Mucosa of rectum (tissue), 2 donors: ENCODE results near the gene PRELP.
"Not testable (repeated sequence)": the region's sequence is repeated elsewhere in the genome, so short reads cannot be mapped to it uniquely, and the experiment has no call there.

Experiments
- H3K27ac ChIP-seq, 2 donors: one replicate each; pipeline ENCODE4 v1.7.0; 2013; ENCODE audit warnings: inconsistent platforms in 2 of 2, low read depth in 2 of 2, low read length in 2 of 2
- H3K27me3 ChIP-seq, 2 donors: one replicate each; pipeline ENCODE4 v1.7.0; 2013; ENCODE audit warnings: low read length in 2 of 2; ENCODE audit not compliant: control insufficient read depth in 2 of 2, insufficient read depth in 2 of 2
- H3K36me3 ChIP-seq, 2 donors: one replicate each; pipeline ENCODE4 v1.7.0; 2013; ENCODE audit warnings: low read length in 2 of 2; ENCODE audit not compliant: control insufficient read depth in 2 of 2, insufficient read depth in 2 of 2
- H3K4me1 ChIP-seq, 2 donors: one replicate each; pipeline ENCODE4 v1.7.0; 2013; ENCODE audit warnings: low read length in 2 of 2, mild to moderate bottlenecking in 1 of 2; ENCODE audit not compliant: control insufficient read depth in 2 of 2, insufficient read depth in 2 of 2
- H3K4me3 ChIP-seq, 2 donors: one replicate each; pipeline ENCODE4 v1.7.0; 2013; ENCODE audit warnings: low read length in 2 of 2
- H3K9ac ChIP-seq, 2 donors: one replicate each; pipeline ENCODE4 v1.7.0; 2013; ENCODE audit warnings: low read length in 2 of 2, low read depth in 1 of 2, mild to moderate bottlenecking in 1 of 2
- H3K9me3 ChIP-seq, 2 donors: one replicate each; pipeline ENCODE4 v1.7.0; 2013; ENCODE audit warnings: low read length in 2 of 2; ENCODE audit not compliant: control insufficient read depth in 2 of 2
- donor health status: healthy.
- donor health status: Normal muscosa, but diverticular disease.

The PRELP gene

DNA sequence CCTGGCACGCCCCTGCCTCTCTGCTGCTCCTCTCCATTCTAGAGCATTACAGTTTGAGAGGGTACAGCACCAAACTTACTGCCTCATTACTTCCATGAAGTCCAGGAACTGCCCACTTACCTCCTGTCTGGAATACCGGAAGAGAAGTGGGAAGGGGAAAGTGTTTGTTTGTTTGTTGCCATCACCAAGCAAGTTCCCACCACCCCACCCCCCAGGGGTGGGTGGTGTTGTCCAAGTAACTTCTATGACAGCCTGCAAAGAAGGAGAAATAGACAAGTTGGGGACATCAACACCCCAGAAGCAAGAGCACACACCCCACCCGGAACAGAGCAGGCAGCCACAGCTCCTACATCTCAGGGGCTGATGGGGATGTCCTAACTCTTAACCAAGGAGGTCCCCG, 36.3 kb downstream of the PRELP start:
- H3K4me1 ChIP-seq: peaks cover 8 to 9% of the 10 kb centered on the region in 2 donors

DNA sequence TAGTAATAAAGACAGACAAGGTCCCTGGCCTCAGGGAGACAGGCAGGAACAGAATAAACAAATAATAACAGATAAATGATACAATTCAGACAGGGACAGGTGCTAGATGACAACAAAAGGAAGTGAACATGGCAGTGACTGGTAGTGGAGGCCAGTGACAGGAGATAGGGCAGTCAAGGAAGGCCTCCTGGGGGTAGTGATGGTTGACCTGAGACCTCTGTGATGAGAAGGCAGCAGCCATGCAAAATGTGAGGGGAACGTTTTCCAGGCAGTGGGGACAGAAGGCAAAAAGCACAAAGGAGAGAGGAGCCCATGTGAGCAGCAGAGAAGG, 36.9 kb downstream of the PRELP start:
- H3K27me3 ChIP-seq: no peaks in the 10 kb centered on the region
- no peak overlapping the region for H3K4me3 ChIP-seq
- H3K27ac ChIP-seq: peak overlapping the region in 1 of 2 donors; percentile 21
- H3K4me1 ChIP-seq: peaks cover 5 to 8% of the 10 kb centered on the region in 2 donors
- no peaks in the 10 kb centered on the region for H3K9me3 ChIP-seq
- H3K36me3 ChIP-seq: no peaks in the 10 kb centered on the region
- no peak overlapping the region for H3K9ac ChIP-seq

More for the DNA sequence above, 36.3 kb downstream of the PRELP start:
- H3K27me3 ChIP-seq: no peaks in the 10 kb centered on the region
- H3K9ac ChIP-seq: no peak overlapping the region
- no peaks in the 10 kb centered on the region for H3K9me3 ChIP-seq
- H3K27ac ChIP-seq: no peak overlapping the region
- no peak overlapping the region for H3K4me3 ChIP-seq
- H3K36me3 ChIP-seq: no peaks in the 10 kb centered on the region

DNA sequence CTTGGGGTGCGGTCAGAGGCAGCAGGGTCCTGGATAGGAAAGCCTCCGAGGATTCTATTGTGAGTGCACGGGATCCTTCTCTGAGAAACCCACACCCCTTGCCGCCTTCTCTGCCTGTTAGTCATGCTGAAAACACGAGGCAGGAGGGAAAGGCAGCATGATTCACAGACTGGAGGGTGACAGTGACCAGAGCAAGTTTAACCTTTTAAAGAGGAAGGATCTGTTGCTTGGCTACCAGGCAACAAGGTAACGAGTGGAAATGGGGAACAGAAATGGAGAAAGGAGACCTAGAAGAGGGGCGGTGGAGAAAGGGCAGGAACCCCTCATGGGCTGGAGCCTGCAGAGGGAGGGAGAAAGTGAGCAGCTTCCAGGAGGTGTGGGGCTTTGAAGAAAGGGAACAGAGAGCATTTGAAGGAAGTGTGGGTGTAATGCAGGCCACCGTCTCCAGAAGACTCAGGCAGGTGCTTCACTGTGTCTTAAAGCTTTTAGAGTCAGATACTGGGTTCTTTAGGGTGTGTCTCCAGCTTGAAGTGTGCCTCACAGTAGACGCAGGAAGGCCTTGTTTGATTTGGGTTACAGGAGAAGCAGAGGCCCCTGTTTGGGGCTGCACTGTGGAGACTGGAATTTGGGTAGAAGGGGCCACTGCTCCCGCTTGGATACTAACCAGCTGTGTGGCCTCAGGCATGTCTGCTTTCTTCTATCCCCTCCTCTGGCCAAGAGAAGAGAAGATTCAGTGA, 37.4 kb downstream of the PRELP start:
- Histone ChIP-seq H3K4me1 (peaks cover 5 to 8% of the 10 kb centered on the region in 2 donors), H3K4me3 (no peak overlapping the region), H3K9ac (no peak overlapping the region), H3K36me3 (no peaks in the 10 kb centered on the region), H3K9me3 (no peaks in the 10 kb centered on the region), H3K27ac (peak overlapping the region in 1 of 2 donors; percentile 21), H3K27me3 (no peaks in the 10 kb centered on the region)

DNA sequence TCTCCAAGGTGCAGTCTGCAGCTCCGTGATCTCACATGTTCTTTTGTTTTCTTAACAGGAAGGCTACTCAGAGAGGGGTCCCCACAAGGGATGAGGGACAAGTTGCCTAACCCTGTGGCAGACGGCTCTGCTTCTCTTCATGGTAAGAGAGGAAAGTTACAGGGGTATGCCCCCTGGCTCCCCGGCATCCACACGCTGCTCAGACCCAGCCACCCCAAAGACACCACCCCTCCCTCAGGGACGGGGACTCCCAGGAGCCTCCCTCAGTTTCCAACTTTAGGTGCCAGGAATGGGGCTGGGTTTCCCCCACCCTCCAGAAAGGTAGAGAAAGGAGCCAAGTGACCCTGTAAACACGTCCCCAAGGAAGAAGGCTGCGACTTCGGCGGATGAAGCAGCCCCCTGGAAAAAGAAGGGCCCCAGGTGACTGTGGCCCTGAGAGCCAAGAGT, 38.0 kb downstream of the PRELP start:
- no peak overlapping the region for H3K4me3 ChIP-seq
- no peaks in the 10 kb centered on the region for H3K36me3 ChIP-seq
- H3K9ac ChIP-seq: no peak overlapping the region
- no peaks in the 10 kb centered on the region for H3K27me3 ChIP-seq
- H3K27ac ChIP-seq: peak overlapping the region in 1 of 2 donors; percentile 9
- peaks cover 5 to 8% of the 10 kb centered on the region in 2 donors for H3K4me1 ChIP-seq
- no peaks in the 10 kb centered on the region for H3K9me3 ChIP-seq

DNA sequence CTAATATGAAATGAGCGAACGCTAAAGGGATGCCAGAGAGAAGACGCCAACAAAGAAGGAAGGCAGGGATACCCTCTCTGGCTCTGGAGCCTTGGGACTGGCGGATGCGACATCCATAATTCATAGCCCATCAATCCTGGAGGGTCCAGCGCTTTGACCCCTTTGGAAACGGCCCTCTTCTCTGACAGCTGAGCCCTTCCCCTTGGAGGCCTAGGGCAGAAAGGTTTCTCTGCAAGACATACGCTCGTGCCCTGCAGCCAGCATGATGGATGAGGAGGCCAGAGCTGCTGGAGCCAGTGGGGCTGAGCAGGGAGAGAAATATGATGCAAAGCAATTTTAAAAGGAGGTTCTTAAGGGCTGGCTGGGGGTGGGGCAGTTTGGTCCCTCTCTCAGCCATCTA, 40.6 kb downstream of the PRELP start:
- Histone ChIP-seq H3K9me3 (no peaks in the 10 kb centered on the region), H3K4me1 (peaks cover 7 to 8% of the 10 kb centered on the region in 2 donors), H3K9ac (no peak overlapping the region), H3K4me3 (no peak overlapping the region), H3K27ac (no peak overlapping the region), H3K36me3 (no peaks in the 10 kb centered on the region), H3K27me3 (no peaks in the 10 kb centered on the region)

DNA sequence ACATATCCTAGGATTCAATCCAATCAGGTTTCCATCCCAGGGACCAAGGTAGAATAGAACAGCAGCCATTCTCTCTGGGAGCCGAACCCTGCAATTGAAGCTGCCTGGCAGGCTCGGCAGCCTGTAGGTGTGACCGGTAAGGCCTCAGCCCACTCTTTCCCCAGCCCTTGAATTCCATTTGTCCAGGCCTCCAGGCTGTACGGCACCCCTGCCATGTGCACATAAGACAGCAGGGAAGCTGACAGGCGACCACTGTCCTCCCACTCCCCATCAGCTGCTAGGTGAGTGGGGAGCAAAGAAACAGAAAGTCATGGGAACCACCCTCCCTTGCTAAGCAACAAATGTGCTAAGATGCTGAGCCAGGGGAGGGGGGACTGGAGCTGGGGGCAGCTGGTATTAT, 41.3 kb downstream of the PRELP start:
- Histone ChIP-seq H3K36me3 (no peaks in the 10 kb centered on the region), H3K27ac (no peak overlapping the region), H3K9ac (no peak overlapping the region), H3K27me3 (no peaks in the 10 kb centered on the region), H3K4me3 (no peak overlapping the region), H3K9me3 (no peaks in the 10 kb centered on the region), H3K4me1 (peaks cover 8 to 9% of the 10 kb centered on the region in 2 donors)

DNA sequence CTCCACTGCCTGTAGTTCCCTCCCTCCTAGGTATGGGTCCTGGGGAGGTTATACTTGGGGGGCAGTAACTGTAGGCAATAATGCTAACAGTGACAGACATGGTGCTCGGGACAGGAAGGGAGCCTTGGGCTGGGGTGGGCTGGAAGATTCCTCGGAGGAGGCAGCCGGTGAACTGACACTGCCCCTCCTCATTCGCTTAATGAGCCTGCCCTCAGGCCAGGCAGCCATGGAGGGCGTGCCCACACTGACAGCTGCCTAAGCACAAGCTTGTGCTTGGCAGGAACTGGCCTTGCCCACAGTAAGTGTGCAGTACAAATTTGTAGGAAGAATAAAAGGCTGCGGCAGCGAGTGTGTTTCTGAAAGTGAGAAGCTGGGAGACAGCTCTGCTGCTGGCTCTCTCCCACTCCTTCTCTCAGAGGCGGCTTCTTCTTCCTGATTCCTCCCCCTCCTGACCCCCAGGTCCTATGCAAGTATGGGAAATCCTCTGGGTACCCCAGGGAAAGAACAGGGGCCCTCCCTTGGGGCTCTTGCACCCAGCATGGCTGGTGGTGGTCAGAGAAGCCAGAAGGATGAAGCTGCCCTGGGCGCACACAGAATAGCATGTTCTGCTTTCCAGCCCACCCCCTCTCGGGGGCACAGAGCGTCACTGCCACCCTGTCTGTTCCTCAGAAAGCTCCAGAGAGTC, 42.0 kb downstream of the PRELP start:
- no peaks in the 10 kb centered on the region for H3K27me3 ChIP-seq
- no peaks in the 10 kb centered on the region for H3K36me3 ChIP-seq
- H3K4me3 ChIP-seq: no peak overlapping the region
- H3K27ac ChIP-seq: no peak overlapping the region
- H3K9me3 ChIP-seq: no peaks in the 10 kb centered on the region
- no peak overlapping the region for H3K9ac ChIP-seq
- peaks cover 6 to 9% of the 10 kb centered on the region in 2 donors for H3K4me1 ChIP-seq

DNA sequence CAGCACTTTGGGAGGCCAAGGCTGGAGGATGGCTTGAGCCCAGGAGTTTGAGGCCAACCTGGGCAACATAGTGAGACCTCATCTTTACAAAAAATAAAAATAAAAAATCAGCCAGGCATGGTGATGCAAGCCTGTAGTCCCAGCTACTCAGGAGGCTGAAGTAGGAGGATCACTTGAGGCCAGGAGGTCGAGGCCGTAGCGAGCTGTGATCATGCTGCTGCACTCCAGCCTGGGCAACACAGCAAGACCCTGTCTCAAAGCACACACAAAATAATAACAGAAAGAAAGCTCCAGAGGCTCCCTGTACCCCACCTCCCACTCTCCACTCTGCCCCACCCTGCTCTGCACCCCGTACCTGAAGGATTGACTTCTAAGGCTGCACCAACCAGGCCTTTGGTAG, 42.5 kb downstream of the PRELP start:
- H3K9ac ChIP-seq, H3K4me1 ChIP-seq, H3K27ac ChIP-seq, H3K4me3 ChIP-seq, H3K9me3 ChIP-seq, H3K27me3 ChIP-seq, H3K36me3 ChIP-seq: not testable (repeated sequence)

DNA sequence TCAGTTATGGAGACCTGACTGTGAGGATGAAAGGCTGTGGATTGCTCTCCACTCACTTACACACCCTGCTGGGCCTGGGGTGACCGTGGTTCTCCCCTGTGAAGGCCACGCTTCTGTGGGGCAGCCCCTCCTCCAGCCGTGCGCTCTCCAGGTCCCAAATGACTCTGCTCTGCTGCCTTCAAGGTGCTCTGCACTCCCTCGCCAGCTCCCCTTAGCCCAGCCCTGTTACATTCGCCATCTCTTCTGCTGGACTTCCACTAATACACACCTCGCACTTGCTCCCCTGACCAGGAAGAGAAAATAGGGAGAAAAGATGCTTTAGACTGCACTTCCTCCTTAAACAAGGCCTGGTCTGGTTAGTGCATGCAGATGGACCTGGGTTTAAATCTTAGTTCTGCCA, 42.9 kb downstream of the PRELP start:
- peaks cover 2 to 4% of the 10 kb centered on the region in 2 donors for H3K4me1 ChIP-seq
- H3K9me3 ChIP-seq: no peaks in the 10 kb centered on the region
- no peak overlapping the region for H3K9ac ChIP-seq
- no peak overlapping the region for H3K27ac ChIP-seq
- H3K4me3 ChIP-seq: no peak overlapping the region
- H3K27me3 ChIP-seq: no peaks in the 10 kb centered on the region
- H3K36me3 ChIP-seq: no peaks in the 10 kb centered on the region

DNA sequence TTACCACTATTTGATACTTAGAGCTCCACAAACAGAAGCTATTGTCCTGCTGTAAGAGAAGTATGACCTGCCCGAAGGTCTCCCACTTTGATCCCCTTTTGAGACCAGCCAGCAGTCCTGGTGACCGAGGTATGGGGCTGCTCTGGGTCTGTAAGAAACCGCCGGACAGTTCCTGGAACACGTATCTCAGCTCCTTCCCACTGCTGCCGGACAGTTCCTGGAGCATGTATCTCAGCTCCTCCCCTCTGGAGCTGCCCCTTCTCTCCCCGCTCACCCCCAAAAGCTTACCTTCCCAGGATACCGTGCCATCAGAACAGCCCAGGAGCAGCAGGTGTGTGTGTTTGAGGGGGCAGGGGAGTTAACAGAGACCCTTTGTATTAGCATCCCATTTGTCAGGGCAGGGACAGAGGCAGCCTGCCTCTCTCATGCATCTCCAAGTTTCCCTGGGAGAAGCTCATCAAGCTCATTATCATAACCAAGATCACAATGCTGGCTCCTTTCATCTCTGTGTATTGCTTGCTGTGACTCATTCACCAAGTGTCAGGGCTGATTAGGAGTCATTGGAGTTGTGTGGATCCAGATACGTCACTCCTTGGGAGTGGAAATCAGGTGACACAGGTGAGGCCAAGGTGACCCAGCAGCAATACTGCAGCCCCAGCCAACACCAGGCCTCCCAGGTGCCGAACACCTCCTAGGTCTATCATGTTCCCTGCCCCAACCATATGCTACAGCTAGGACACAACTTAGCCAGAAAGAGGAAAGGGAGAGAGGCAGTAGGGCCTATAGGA, 43.6 kb downstream of the PRELP start:
- H3K27ac ChIP-seq: no peak overlapping the region
- peaks cover under 1 to 4% of the 10 kb centered on the region in 2 donors for H3K4me1 ChIP-seq
- H3K36me3 ChIP-seq: no peaks in the 10 kb centered on the region
- no peak overlapping the region for H3K9ac ChIP-seq
- H3K27me3 ChIP-seq: no peaks in the 10 kb centered on the region
- no peaks in the 10 kb centered on the region for H3K9me3 ChIP-seq
- no peak overlapping the region for H3K4me3 ChIP-seq
